DMS 273 (cell line): ENCODE measurements around the gene IER3IP1.
A peak's percentile ranks its signal among the peaks of the same experiment; 100 is the strongest.
"Not testable (repeated sequence)": the region's sequence is repeated elsewhere in the genome, so short reads cannot be mapped to it uniquely, and the experiment has no call there.

ENCODE experiments used
- DNase-seq: peaks from one replicate; lab custom pipeline; 2025; ENCODE audit not compliant: unreplicated experiment; lab: John Stamatoyannopoulos, UW

The IER3IP1 gene

DNA sequence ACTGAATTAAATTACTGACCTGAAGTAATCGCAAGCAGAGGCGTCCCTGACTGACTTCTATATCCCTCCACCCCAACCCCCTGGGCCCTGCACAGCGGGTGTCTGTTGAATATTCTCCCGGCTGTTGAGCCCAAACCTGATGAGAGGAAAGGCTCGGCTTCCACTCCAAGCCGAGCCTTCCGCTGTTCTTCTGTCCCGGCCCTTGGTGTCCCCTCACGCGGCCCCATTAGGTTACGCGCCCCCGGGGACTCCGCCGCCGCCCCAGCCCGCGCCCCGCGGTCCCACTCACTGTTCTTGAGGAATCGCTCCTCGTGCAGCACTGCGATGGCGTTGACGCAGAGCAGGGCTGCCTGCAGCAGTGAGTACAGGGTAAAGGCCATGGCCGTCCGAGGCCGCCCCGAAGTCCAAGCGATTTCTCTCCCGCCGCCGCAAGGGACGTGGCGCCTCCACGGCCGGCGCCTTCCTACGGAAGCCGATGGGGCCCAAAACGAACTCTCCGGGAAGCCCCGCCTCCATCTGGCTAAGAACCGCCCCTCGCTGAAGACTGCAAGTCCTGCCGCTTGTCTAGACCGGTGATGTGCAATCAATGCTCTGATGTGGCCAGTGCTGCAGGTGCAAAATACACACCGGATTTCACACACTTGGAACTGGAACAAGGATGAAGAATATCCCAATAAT lies at the start of gene IER3IP1:
Gene IER3IP1, minus strand, starts transcription at position 467 of the 678 bp plus-strand sequence. Its CDS starts 87 bp downstream, at position 380.
- peak; percentile 96 for DNase-seq

DNA sequence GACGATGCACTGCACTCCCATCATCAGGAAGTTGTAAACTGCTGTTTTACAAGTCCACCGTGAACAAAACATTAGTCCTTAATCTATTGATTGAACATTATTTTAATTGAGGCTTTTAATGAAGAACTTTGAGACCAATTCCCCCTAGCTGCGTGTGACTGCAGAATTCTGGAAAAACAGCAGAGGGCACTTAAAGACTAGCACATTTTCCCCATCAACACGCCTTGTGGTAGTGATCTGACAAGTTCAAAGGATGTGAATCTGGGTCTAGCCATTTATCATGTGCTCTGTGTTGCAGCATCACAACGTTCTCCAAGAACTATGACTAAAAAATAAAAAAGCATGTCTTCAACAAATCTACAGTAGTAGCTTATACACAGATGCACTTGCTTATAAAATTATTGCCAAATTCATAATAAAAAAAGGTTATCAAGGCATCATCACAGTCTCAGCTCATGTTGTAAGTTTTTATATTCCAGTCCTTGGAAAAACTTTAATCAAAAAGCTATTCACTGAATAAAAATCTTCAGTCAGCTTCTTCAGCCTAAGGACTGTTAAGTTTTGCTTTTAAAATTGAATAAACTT lies 39.5 kb upstream of the IER3IP1 start:
- peak; percentile 76 for DNase-seq

DNA sequence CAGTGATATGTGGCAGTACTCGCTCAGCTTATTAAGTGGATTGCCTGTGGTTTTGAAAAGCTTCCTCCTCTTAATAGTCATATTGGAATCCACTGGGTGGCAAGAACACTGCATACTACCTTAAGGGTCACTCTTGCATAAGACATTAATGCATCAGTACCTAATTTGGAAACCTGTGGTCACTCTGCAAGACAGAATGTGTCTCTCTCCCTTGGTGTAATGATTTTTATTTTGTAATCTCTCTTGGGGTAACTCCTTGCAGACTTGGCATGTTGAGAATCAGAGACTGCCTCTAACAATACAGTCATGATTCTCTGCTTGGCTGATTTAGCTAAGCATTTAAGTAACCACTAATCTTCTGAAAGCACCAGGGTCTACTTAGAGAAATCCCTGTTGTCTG lies 33.0 kb upstream of the IER3IP1 start:
- no peak for DNase-seq

- DNase-seq, result no peak
Measured at GRCh38 chr18:47206945-47207637, 30.9 kb upstream of the IER3IP1 start.

- DNase-seq, result peak; percentile 71
Measured at GRCh38 chr18:47204908-47205522, 28.9 kb upstream of the IER3IP1 start.

DNA sequence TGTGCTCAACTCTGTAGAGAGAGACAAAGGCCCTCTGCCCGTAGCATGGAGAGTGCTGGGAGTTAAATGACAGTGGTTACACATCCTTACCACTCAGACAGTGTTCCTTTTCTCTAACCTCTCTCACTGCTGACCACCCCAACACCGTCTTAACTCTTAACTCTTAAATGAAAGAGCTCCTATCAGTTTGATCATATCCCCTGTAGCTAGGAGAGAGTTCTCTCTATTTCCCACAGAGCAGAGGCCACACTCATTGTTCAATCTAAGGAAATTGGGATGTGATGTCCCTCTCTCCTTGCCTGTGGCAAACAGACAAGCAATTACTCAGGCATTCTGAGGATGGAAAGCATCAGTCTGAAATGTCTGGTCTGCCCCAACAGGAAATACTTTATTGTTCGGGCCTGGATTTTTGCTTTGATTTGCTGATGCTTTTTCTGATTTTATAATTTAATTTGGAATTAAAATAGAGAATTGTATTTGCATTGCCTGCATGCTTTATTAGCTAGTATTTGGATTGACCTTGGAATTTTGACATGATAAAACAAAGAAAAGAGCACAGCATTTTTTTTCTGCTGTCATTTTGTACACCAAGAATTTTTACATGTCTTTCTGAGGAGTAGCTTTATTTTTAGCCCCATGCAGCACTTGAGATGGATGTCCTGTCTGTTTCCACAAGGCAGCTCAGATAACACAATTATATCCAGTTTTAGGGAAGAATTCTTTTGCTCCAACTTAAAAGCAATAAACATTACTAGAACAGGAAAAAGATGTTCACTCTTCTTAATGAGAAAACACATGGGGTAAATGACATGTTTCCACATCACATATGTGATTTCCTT lies 27.7 kb upstream of the IER3IP1 start:
- DNase-seq, result no peak

DNA sequence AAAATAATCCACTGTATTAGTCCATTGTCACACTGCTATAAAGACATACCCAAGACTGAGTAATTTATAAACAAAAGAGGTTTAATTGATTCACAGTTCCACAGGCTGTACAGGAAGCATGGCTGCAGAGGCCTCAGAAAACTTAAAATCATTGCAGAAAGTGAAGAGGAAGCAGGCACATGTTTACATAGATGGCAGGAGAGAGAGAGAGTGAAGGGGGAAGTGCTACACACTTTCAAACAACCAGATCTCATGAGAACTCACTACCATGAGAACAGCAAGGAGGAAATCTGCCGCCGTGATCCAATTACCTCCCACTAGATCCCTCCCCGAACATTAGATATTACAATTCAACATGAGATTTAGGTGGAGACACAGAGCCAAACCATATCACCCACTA lies 19.8 kb upstream of the IER3IP1 start:
- not testable (repeated sequence) for DNase-seq

DNA sequence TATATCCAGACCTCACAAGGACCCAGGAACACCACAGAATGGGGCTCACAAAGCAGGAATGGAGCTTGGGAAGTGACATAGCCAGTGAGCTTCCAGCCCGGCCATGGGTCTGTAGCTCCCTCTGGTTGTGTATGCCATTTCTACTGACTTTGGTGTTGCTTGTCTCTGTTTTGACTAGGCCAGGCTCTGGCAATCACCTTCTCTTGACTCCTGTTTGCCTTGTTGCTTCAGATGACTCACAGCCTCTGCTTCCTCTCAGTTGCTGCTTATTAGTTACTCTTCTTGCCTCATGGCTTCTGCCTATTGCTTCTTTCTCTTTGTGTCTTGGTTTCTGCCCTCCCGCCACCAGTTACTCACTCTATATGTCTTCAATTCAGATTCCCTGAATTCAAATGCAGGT lies 15.8 kb upstream of the IER3IP1 start:
- no peak for DNase-seq

DNA sequence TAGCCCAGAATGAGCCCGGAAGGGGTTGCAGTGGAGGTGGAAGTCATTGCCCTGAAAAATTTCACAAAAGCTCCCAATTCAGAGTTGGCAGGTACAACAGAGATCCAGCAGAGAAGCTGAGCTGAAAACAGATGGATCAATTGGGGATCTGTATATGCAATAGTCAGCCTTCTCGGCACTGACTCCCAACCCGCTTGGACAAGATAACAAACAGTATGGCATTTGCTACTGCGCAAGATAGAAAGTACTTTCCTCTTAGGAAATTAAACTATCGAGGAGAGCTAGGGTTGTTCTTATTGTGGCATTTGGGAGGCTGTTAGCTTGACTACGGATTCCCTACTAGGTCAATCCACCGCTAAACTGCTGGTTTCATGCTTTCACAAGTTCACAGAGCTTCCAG lies 11.6 kb upstream of the IER3IP1 start:
- DNase-seq, result no peak

DNA sequence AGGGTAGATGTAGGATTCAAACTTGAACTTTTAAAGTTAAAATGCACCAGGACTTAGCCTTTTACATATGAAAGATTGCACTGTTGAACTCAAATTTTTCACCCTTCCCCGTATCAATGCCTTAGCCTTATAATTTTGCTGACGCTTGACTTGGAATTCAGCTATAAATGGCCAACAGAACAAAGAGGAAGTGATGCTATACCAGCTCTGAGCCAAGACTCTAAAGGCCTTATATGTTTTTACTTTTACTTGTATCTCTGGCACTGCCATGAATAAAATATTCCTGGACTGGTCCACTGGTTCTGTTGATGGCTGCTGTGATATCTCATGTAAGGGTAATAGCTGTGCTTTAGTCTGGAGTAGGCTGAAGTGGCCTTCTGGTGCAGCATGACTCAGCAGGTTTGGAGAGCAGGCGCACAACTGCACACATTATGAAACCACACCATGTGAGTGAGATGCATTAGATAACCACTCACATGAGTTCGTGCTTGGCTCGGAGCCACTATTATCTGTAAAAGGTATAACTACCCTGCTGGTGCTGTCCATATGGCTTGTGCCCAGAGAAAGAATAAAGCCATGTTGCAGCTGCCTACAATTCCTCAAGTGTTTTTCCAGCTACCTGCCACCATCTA lies 8.4 kb upstream of the IER3IP1 start:
- DNase-seq, result peak; percentile 91

DNA sequence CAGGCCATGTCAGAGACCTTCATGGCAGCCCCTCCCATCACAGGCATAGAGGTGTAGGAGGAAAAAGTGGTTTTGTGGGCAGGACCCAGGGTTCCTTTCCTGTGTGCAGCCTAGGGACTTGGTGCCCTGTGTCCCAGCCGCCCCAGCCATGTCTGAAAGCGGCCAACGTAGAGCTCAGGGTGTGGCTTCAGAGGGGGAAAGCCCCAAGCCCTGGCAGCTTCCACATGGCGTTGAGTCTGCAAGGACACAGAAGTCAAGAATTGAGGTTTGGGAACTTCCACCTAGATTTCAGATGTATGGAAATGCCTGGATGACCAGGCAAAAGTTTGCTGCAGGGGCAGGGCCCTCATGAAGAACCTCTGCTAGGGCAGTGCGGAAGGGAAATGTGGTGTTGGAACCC lies 6.0 kb upstream of the IER3IP1 start:
- DNase-seq, result not testable (repeated sequence)

GRCh38 chr18:47180765-47181164 lies 4.6 kb upstream of the IER3IP1 start:
- no peak for DNase-seq

- peak; percentile 73 for DNase-seq
Measured at GRCh38 chr18:47179520-47179919, 3.4 kb upstream of the IER3IP1 start.

DNA sequence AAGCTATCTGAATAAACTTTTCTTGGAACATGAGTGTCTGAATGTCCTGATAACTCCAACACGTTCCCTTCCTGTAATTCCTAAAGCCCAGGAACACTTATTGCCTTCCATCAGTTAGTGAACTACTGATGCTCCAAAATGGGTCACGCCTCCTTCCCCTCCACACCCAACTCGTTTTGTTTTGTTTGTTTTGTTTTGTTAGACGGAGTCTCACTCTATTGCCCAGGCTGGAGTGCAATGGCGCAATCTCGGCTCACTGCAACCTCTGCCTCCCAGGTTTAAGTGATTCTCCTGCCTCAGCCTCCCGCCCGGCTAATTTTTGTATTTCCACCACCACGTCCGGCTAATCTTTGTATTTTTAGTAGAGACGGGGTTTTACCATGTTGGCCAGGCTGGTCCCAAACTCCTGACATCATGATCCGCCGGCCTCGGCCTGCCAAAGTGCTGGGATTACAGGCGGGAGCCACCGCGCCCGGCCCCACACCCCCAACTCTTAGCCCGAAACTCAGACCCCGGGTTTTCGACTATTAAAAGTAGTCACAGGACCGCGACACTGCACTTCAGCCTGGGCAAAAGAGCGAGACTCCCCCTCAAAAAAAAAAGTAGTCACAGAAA lies 774 bp downstream of the IER3IP1 start:
- DNase-seq, result peak; percentile 55

DNA sequence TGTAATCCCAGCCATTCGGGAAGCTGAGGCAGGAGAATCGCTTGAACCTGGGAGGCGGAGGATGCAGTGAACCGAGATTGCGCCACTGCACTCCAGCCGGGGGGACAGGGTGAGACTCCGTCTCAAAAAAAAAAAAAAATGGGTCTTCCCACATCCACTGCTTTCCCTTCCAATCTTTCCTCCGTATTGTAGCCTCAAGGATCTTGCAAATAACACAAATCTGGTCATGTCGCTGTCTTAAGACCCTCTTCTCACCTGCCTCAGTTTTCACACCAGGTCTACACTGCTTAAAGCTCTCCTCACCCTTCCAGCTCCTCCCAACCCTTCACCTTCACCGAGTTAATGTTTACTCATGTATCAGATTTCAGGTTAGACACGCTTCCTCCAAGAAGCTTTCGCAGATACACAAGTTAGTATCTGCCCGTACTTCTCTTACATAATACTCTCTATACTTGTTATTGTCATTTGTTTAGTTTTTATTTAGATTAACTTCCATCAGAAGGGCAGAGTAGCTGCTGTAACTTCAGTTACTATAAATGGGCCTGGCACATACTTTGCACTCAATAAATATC lies 1.5 kb downstream of the IER3IP1 start:
- peak; percentile 14 for DNase-seq

DNA sequence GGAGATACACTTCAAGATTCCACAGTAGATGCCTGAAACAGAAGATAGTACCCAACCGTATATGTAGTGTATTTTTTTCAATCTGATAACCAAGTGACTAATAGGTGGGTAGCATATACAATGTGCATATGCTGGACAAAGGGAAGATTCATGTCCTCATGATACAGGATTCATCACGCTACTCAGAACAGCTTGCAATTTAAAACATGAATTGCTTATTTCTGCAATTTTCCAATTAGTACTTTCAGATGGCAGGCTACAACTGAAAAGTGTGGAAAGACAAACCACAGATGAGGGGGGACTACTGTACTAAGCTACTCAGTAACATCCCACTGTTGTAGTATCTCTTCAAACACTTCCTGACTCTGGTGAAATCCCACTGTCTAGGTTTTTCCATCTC lies 3.7 kb downstream of the IER3IP1 start:
- DNase-seq, result no peak

DNA sequence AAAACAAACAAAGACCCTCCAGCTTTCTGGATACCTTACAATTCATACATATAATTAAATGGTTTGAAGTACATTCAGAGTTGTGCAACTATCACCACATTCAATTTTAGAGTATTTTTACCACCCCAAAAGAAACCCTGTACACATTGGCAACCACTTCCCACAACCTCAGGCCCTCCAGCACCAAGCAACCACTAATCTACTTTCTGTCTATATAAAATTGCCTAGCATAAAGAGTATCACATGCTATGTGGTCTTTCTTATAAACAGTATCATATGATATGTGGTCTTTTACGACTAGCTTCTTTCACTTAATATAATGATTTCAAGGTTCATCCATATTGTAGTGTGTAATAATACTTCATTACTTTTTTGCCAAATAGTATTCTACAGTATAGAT lies 7.3 kb downstream of the IER3IP1 start:
- no peak for DNase-seq

- DNase-seq, result no peak
Measured at GRCh38 chr18:47168509-47168908, 7.7 kb downstream of the IER3IP1 start.

- DNase-seq, result no peak
Measured at GRCh38 chr18:47166294-47166693, 9.9 kb downstream of the IER3IP1 start.

- no peak for DNase-seq
Measured at GRCh38 chr18:47163241-47163640, 12.9 kb downstream of the IER3IP1 start.
